NOMO-1 treated with DMSO at 0.1 percent for 48 hours (cell line): ENCODE results near the gene PCSK6.
A peak's percentile ranks its signal among the peaks of the same experiment; 100 is the strongest.
"Not testable (repeated sequence)": the region's sequence is repeated elsewhere in the genome, so short reads cannot be mapped to it uniquely, and the experiment has no call there.

ENCODE experiments used
- DNase-seq: peaks from one replicate; lab custom pipeline; 2025; ENCODE audit not compliant: unreplicated experiment; lab: John Stamatoyannopoulos, UW

Gene PCSK6

DNA sequence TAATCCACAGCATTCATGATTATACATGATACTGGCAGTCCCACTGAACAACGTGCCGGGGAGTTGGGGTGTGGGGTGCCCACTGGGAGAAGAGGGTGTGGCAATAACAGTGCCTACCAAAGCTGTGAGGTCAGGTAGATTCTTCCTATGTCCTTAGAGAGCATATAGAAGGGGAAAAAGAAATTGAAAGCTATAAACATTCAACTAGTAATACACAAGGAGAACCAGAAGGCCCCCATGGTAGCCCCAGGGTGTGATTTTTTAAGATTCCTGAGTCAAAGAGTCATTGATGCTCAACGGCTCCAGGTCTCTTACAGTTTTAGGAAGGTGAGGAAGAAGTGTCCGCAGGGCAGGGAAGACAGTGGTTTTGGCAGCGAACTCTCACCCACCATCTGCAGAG, 25.8 kb downstream of the PCSK6 start:
- DNase-seq = not testable (repeated sequence)

DNA sequence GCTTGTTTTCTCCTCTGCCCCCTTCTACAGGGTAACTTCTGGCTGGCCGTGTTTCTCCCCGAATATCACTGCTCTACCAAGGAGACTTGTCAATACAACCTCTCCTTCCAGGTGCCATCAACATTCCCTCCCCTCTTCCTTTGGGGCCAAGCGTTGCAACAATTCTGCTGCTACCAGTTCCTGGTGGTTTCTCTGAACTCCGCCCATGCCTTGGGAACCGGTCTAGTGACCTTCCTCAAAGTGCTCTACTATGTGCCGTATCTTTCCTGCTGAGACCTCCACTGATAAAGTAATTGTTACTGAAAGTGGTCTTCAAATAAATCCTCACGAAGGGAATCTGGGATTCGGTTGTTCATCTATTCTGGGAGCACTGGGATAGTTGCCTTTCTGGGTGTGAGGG, 26.2 kb downstream of the PCSK6 start:
- DNase-seq = no peak

DNA sequence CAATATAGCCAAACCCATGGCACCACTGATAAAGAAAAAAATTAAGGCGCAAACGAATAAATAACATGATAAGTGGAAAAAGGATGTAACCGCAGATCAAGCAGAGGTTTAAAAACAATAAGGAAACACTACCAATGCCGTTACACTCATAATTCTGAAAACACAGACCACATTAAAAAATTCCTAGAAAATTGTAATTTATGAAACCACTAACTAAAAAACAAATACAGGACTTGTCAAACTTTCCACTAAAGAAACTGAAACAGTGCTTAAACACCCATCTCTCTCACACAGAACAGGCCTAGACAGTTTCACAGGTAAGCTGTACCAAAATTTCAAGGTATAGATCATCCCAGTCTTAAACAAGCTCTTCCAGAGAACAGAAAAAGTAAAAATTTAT, 28.4 kb downstream of the PCSK6 start:
- no peak for DNase-seq

DNA sequence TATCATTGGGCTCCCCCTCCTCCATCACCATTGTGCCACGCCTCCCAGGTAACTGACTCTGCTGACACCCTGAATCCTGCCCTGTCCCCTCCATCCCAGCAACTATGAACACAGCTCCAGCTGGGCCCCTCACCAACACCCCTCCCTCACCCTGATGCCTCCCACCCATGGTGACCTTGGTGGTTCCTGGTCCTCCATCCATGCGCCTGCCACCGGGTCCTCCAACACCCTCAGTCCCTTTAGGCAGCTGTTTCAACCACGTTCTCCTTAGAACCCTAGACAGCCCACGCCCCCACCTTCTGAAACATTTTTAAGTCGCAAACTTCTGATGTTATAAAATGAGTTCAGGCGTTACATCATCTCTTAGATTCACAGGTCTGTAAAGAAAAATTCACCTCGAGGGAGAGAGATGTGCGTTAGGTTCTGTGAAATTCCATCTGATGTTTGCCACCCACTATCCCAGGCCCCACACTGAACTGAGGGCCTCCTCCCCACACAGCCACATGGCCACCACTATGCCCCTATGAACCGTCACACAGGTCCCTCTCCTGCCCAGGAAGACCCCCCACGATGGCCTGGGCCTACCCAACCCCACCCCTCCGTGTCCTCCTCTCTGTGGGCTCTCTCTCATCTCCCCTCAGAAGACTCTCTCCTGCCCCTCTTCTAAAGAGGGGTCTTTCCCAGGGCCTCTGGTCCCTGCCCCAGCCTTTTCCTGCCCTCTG, 29.8 kb downstream of the PCSK6 start:
- DNase-seq = no peak

DNA sequence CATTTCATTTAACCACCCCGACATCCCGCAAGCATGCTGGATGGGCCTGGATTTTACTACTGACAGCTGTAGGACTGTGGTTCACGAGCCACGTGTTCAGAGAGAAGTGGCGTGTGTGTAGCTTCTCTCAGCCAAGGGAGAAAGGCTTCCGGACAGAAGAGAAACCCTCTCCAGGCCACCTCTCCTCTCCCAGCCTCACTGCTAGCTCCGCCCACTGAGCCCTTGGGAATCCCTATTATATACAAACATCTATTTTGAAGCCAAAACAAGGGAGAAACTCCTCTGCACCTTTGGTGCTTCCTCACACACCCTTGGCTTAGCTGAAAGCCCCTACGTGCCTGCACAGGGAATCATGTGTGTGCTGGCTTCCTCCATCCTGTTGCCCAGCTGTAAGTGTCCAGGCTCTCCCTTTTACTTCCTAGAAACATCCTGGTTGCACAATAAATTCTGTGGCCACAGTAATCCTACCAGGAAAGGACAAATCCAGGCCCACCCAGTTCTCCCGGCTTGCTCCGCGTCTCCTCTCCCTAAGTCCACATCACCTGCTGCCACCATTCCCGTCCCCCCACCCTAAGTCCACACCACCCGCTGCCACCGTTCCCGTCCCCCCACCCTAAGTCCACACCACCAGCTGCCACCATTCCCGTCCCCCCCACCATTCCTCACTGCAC, 30.5 kb downstream of the PCSK6 start:
- DNase-seq = no peak

DNA sequence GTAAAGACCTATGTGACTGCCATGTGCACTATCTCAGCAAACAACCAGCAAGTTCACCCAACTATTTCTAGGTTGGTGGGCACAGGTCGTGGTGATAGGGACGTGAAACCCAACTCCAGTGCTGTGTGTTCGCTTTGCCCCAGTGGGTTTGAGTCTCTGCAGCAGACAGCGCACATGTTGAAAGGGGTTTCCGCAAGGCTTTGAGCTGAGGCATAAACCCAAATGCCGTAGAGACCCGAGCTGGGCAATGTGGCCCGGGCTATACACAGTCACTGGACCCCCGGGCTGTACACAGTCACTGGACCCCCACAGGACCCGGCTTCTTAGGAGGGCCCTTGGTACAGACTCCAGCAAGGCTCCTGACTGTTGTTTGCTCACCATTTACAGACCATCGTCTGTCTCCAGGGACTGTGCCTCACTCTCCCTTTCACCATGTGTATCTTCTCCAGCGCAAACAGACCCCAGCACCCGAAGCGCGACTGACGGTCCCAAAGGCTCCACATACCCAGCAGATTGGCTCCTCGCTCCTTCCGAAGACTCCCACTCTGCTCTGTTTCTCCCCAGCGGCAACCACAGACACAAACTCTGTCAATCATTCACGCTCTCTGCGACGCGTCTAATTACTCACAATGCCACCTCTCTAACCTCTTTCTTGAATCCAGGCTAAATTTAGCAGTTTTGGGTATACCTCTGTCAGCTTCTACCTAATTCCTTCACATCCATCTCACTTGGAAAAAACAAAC, 31.2 kb downstream of the PCSK6 start:
- DNase-seq = no peak

DNA sequence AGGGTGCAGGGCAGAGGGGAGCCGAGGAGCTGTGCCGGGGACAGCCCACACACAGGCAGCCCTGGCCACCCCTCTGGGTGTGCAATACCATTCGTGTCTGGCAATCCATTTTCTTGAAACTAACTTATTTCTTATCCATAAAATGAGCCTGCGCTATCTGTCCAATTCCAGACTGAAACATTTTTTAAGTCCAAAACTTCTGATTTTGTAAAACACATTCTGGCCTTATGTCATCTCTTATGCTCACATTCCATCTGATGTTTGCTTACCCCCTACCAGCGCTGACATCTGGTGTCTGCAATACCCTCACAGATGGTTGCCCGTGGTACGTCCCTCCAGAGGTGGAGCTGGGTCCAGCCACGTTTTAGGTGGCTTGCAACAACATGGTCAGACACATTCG, 31.8 kb downstream of the PCSK6 start:
- DNase-seq = no peak

DNA sequence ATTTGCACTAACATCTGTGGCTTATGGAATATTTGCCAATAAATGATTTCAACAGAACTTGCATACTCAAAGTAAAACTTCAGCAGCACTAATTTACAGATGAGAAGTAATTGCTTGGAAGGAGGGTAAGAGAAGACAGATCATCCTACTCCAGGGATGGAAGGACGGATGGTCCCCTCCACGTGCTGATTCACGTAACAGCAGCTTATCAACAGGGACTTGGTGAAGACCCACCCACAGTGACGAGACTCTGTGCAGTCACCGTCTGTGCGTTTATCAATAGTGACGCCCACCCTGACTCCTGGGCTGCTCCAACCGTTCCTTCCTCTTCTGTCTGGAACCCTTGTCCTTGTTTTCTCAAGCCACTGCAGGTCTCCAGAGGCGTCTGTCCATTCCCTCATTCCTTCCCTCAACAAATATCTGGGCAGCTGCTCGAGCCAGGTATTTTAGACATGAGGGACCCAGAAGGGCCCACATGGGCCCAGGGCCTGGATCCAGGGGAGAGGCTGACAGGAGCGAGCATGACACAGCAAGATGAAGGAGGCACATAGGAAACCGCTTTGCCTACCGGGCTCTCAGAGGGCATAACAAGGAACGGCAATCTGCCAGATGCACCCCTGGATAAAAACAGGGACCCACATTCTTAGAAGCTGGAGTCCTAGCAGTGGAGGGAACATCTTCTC, 33.3 kb downstream of the PCSK6 start:
- DNase-seq = no peak

DNA sequence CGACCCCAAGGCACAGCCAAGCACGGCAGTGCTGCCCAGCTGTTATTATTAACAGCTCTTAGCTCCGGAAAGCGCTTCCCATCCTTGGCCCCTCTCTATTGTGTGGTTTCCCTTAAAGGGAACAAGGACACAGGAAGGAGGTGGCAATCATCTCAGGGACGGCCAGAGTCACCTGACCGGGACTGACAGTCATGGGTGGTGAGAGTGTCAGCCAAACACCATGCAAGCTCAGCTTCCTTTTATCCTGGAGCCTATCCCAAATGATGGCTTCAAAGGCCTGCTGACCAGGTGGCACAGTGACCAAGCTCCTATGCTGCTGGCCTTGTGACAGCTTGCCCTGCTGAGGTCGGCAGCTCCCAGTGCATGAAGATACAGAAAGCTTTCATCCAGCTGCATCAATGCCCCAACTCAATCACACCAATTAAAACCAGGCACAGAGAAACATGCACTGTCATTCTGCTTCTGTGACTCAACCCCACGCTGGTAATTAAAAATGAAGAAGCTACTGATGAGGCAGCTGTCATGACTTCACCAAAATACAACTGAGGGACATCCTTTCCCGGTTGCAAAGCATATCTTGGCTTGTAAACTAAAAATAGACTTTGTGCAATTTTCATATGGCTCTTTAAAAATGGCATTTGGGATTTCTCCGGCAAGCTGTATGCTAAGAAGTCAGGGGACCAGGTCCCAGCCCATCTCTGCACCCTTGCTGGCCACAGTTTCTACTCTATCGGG, 34.0 kb downstream of the PCSK6 start:
- DNase-seq = peak; percentile 91

DNA sequence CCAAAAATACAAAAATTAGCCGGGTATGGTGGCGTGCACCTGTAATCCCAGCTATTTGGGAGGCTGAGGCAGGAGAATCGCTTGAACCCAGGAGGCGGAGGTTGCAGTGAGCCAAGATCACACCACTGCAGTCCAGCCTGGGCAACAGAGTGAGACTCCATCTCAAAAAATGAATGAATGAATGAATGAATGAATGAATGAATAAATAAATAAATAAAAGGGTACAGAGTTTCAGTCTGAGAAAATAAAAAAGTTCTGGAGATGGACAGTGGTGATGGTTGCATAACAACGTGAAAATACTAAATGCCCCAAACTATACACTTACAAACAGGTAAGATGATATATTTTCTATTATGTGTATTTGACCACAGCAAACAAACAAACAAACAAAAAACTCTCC, 34.7 kb downstream of the PCSK6 start:
- DNase-seq = not testable (repeated sequence)

DNA sequence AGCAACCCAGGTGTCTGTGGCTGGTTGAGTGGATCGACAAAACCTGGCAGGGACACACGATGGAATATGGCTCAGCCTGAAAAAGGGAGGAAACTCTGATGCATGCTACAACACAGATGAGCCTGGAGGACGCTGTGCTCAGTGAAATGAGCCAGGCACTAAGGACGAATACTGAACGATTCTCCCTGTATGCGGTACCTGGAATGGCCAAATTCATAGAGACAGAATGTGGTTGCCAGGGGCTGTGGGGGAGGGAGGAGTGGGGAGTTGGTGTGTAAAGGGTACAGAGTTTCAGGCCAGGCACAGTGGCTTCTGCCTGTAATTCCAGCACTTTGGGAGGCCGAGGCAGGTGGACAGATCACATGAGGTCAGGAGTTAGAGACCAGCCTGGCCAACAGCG, 35.1 kb downstream of the PCSK6 start:
- DNase-seq = no peak

DNA sequence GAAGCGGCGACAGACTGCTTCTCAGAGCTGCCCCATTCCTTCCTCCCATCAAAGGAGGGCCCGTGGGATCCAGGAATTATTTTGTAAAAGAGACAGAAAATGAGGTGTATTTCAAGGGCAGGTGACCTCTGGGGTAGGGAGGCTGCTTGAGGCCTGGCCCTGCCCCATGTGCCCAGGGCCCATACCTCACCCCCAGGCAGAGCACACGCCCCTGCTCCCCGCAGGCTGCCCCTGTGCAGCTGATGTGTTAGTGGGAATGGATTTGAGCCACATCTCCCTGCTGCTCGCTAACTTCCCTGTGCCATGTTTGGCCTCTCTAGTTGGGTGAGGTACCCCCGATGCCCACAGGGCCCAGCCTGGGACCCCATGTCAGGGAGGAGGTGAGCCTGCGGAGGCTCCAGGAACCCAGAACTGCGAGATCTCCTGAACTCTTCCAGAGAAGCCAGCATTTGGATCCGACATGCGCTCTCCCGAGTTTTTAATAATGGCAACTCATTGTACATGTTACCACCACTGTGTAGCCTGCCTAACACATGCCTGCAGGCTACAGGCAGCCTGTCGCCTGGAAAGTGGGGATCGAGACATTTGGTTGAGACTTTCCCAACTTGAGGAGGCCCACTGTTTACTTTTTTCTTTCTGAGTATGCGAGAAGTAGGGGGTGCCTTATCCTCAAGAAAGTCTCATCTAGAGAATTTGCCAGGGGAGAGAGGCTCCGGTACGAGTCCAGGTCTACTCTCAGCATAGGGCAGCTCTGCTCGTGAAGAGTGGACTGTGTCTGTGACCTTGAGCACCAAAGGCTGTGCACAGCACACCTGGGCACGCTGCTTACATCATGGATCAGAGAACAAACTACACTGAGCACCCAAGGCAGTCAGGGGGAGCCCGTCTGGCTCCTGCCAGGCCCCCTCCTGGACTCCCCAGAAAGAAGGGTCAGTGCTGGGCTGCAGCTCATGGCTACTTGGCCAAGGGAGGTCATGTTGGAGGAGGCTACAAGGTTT, 36.1 kb downstream of the PCSK6 start:
- no peak for DNase-seq

DNA sequence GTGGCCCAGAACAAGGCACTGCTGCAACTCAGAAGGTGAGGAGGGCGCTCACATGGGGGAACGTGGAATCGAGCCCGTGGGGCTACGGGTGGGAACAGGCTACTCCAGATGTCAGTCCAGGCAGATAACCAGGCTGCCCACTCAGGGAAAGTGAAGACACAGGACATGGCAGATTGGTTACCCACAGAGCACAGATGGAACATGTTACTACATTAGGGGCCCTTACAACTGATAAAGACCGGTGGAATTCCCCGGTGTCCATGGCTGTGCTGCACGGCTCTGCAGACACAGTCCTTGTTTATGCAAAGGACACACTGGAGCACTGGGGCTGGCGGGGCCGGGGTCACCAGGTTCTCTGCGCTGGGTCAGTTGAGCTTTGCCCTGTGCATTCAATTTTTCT, 36.9 kb downstream of the PCSK6 start:
- DNase-seq = no peak

DNA sequence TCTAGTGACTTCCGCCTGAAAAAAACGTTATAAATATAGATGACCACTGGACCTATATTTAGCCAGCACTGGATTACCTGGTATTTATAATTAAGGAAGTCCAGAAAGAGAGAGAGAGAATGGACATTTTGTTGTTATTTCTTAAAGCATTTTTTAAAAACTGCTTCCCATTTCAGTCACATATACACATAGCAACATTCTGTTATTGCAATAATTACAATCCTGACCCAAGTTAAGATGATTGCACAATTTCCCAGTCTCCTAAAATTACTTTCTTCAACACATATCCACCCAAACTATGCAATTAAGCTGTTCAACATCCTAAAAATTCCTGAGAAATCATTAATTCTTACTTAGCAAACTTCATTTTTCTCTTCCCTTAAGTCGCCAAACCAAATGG, 37.7 kb downstream of the PCSK6 start:
- peak; percentile 49 for DNase-seq

DNA sequence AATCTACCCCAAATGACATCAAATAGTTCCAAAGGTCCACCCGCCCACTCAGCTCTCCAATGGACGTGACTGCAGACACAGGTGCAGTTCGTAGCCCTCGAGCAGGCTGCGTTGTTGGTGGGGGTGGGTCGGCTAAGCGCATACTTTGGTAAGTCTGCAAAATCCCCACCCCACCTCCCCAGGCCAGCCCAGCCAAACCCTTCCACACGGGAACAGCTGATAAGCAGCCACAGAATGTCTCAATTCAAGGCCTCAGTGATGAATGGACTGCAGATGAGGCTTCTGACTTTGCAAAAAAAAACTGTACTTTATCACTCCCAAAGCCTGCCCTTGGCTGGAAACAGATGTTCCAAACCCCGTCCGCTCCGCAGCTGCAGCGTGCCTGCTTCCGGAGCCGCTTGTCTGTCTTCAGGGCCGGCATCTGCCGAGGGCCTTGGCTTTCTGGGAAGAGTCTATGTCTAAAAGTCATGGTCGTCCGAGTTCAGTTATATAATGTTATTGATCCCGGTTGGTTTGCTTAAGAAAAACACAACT, 38.2 kb downstream of the PCSK6 start:
- peak; percentile 38 for DNase-seq

DNA sequence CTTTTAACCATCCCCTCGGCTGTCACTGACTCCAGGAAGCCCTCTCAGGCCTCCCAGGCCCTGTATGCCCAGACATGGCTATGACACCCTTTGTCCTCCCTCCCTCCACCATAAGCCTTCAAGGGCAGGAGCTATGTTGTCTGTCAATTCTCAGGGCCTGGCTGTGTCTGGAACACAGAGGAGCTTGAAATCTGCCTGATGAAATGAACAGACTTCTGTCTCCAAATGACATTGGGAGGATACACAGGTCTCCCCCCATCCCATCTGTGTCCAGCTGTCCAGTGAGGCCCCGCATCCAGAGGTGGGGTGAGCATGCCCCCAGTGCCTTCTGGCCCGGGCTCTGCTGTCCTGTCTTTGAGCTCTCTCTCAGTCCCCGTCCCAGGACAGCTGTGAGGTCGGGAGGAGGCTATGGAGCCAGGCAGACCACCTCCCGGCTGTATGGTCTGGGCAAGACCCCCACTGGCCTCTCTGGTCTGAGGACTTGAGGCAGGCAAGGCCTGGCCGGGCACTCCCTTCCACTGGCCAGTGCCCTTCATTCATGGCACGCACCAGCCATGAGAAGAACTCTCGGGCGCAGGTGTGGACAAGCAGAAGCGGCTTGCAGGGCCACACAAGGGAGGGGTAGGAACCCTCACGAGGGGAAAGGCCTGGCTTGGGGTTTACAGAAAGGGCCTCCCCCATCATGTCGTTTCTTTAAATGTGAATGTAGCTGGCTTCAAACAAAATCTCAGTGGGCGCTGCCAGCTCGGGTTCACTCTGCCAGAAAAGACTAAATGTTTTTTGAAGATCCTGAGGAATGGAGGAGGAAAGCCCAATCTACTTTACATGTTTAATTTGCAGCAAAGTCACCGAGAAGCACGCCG, 38.9 kb downstream of the PCSK6 start:
- DNase-seq = no peak

DNA sequence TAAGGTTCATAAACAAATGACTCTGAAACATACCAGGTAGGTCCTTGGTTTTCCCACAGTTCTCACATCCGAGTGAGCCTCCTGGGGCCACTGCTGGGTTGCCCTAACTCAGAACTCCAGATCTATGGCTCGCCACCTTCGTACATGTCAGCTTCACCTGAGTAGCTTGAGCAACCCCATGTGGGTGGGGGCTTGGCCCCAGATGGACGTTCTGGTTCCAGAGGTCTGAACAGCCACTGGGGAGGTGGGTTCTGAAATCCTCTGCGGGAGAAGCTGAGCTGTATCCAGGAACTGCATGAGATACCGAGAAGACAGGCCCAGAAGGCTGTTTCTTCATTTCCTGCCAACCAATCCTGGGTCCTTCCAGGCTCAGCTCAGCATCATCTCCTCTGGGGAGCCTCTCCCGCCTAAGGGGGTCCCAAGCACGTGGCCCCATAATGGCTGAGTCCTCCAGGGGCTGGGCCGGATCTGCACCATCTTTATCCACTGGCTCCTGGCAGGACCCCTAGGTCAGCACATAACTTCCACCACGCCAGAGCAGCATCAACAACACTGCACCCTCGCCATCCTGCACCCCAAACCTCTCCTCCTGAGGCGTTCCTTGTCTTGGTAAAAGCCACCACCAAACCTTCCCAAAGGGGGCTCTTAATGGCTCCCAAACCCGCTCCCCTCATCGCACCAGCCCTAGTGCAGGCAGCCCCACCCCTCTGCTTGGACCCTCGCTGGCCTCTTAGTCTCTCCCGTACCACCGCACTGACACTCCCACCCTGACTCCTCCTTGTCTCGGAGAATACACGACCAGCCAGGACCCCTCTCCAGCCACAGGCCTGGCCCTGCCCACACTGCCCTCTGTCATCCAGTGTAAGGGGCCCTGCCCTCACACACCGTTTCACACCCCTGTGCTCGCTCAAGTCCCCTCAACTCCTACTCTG, 39.8 kb downstream of the PCSK6 start:
- no peak for DNase-seq
